ENCODE measurements around the gene STON2.

Gene STON2

GRCh38 chr14:81400202-81400678 lies at the start of gene STON2:
Gene STON2, minus strand, starts transcription at chr14:81400324. Its CDS starts 1,942 bp downstream, at chr14:81398382.
- peak within 1 kb of the TSS in 4 of 11 experiments; percentile 41 to 86 (median 60); a peak in 7 of 22 replicates for H3K27ac ChIP-seq
- peak within 1 kb of the TSS in 3 of 11 experiments; percentile 5 to 47 (median 21); a peak in 4 of 22 replicates for H3K9ac ChIP-seq
- peaks cover 0 to 46% (median 11%) of the 10 kb centered on the region in 10 experiments; a peak in 11 of 20 replicates for H3K4me1 ChIP-seq
- H3K4me3 ChIP-seq: no peak within 1 kb of the TSS
- H3K36me3 ChIP-seq: no peaks in the 10 kb centered on the region; a peak in 1 of 22 replicates
- peaks cover 0 to 86% (median 0%) of the 10 kb centered on the region in 11 experiments; a peak in 7 of 22 replicates for H3K27me3 ChIP-seq
- peaks cover 0 to 8% (median 0%) of the 10 kb centered on the region in 11 experiments; a peak in 3 of 22 replicates for H3K9me3 ChIP-seq (replicated peaks in 1 of 11)
- TF ChIP-seq Cebpa-rat (IDR thresholded peaks at IDR 0.05): no peak
- H4K20me1 ChIP-seq: peaks cover 0 to 7% (median 0%) of the 10 kb centered on the region in 11 experiments; a peak in 2 of 22 replicates
- H3K4me2 ChIP-seq: peak within 1 kb of the TSS in 6 of 11 experiments; percentile 6 to 86 (median 58); a peak in 9 of 22 replicates

- Histone ChIP-seq H3K4me1 (peaks cover 13 to 48% (median 30%) of the 10 kb centered on the region in 10 experiments), H3K27me3 (peaks cover 0 to 68% (median 0%) of the 10 kb centered on the region in 11 experiments; a peak in 6 of 22 replicates), H3K4me2 (peak overlapping the region in 9 of 11 experiments; percentile 64 to 83 (median 76); a peak in 16 of 22 replicates), H3K4me3 (no peak overlapping the region), H3K9ac (no peak overlapping the region), H3K36me3 (no peaks in the 10 kb centered on the region), H4K20me1 (no peaks in the 10 kb centered on the region), H3K9me3 (replicated peaks in 1 of 11) (peaks cover 0 to 14% (median 0%) of the 10 kb centered on the region in 11 experiments; a peak in 4 of 22 replicates), H3K27ac (no peak overlapping the region)
- TF ChIP-seq Cebpa-rat (IDR thresholded peaks at IDR 0.05): no peak
Measured at GRCh38 chr14:81449576-81449975, 49.5 kb upstream of the STON2 start.

GRCh38 chr14:81449114-81449513 lies 49.0 kb upstream of the STON2 start:
- H3K9ac ChIP-seq: no peak overlapping the region

GRCh38 chr14:81447021-81447764 lies 47.1 kb upstream of the STON2 start:
- Histone ChIP-seq H3K27ac (no peak overlapping the region), H3K27me3 (peaks cover 0 to 64% (median 0%) of the 10 kb centered on the region in 11 experiments; a peak in 6 of 22 replicates), H3K36me3 (no peaks in the 10 kb centered on the region), H3K4me3 (no peak overlapping the region), H3K9ac (no peak overlapping the region), H4K20me1 (no peaks in the 10 kb centered on the region), H3K4me2 (no peak overlapping the region), H3K9me3 (replicated peaks in 1 of 11) (peaks cover 0 to 22% (median 11%) of the 10 kb centered on the region in 11 experiments; a peak in 17 of 22 replicates), H3K4me1 (peaks cover 6 to 29% (median 20%) of the 10 kb centered on the region in 10 experiments)
- no peak for TF ChIP-seq Cebpa-rat (IDR thresholded peaks at IDR 0.05)

More at GRCh38 chr14:81449114-81449513, 49.0 kb upstream of the STON2 start:
- Histone ChIP-seq H3K4me3 (no peak overlapping the region), H4K20me1 (no peaks in the 10 kb centered on the region), H3K27me3 (peaks cover 0 to 67% (median 0%) of the 10 kb centered on the region in 11 experiments; a peak in 6 of 22 replicates), H3K4me1 (peaks cover 13 to 43% (median 29%) of the 10 kb centered on the region in 10 experiments), H3K36me3 (no peaks in the 10 kb centered on the region), H3K27ac (no peak overlapping the region), H3K4me2 (peak overlapping the region in 3 of 11 experiments; percentile 75 to 83 (median 82); a peak in 4 of 22 replicates), H3K9me3 (replicated peaks in 1 of 11) (peaks cover 0 to 15% (median 0%) of the 10 kb centered on the region in 11 experiments; a peak in 7 of 22 replicates)
- TF ChIP-seq Cebpa-rat (IDR thresholded peaks at IDR 0.05): no peak

- H3K4me1 ChIP-seq: peaks cover 6 to 24% (median 17%) of the 10 kb centered on the region in 10 experiments
Measured at GRCh38 chr14:81446279-81447007, 46.3 kb upstream of the STON2 start.

GRCh38 chr14:81441626-81442134 lies 41.6 kb upstream of the STON2 start:
- Histone ChIP-seq H3K27ac (no peak overlapping the region), H4K20me1 (no peaks in the 10 kb centered on the region), H3K4me1 (peaks cover 0 to under 1% (median 0%) of the 10 kb centered on the region in 10 experiments; a peak in 1 of 20 replicates), H3K27me3 (peaks cover 19 to 73% (median 24%) of the 10 kb centered on the region in 11 experiments), H3K9ac (no peak overlapping the region), H3K36me3 (no peaks in the 10 kb centered on the region), H3K9me3 (replicated peaks in 1 of 11) (peaks cover 6 to 34% (median 19%) of the 10 kb centered on the region in 11 experiments), H3K4me3 (no peak overlapping the region), H3K4me2 (no peak overlapping the region)
- TF ChIP-seq Cebpa-rat (IDR thresholded peaks at IDR 0.05): no peak

More at GRCh38 chr14:81446279-81447007, 46.3 kb upstream of the STON2 start:
- Histone ChIP-seq H3K9me3 (replicated peaks in 1 of 11) (peaks cover 0 to 22% (median 11%) of the 10 kb centered on the region in 11 experiments; a peak in 17 of 22 replicates), H3K9ac (no peak overlapping the region), H3K4me3 (no peak overlapping the region), H3K27me3 (peaks cover 0 to 68% (median 0%) of the 10 kb centered on the region in 11 experiments; a peak in 6 of 22 replicates), H3K27ac (no peak overlapping the region), H3K4me2 (no peak overlapping the region), H3K36me3 (no peaks in the 10 kb centered on the region), H4K20me1 (no peaks in the 10 kb centered on the region)
- no peak for TF ChIP-seq Cebpa-rat (IDR thresholded peaks at IDR 0.05)

GRCh38 chr14:81440041-81440440 lies 39.9 kb upstream of the STON2 start:
- H3K27me3 ChIP-seq: peaks cover 35 to 78% (median 40%) of the 10 kb centered on the region in 11 experiments
- peaks cover 0 to 6% (median 0%) of the 10 kb centered on the region in 11 experiments; a peak in 1 of 22 replicates for H4K20me1 ChIP-seq
- no peak overlapping the region for H3K27ac ChIP-seq
- peaks cover 0 to 5% (median 0%) of the 10 kb centered on the region in 10 experiments; a peak in 3 of 20 replicates for H3K4me1 ChIP-seq
- H3K4me2 ChIP-seq: no peak overlapping the region
- no peak for TF ChIP-seq Cebpa-rat (IDR thresholded peaks at IDR 0.05)
- no peaks in the 10 kb centered on the region for H3K36me3 ChIP-seq
- H3K4me3 ChIP-seq: no peak overlapping the region
- no peak overlapping the region for H3K9ac ChIP-seq
- H3K9me3 ChIP-seq (replicated peaks in 1 of 11): peaks cover 17 to 39% (median 34%) of the 10 kb centered on the region in 11 experiments

- no peak overlapping the region for H3K9ac ChIP-seq
- no peak for TF ChIP-seq Cebpa-rat (IDR thresholded peaks at IDR 0.05)
- H3K4me1 ChIP-seq: peaks cover 0 to 5% (median 0%) of the 10 kb centered on the region in 10 experiments; a peak in 3 of 20 replicates
- peaks cover 58 to 95% (median 62%) of the 10 kb centered on the region in 11 experiments for H3K27me3 ChIP-seq
- H4K20me1 ChIP-seq: peaks cover 0 to 6% (median 0%) of the 10 kb centered on the region in 11 experiments; a peak in 1 of 22 replicates
- no peak overlapping the region for H3K4me2 ChIP-seq
- H3K36me3 ChIP-seq: no peaks in the 10 kb centered on the region
- no peak overlapping the region for H3K27ac ChIP-seq
- H3K4me3 ChIP-seq: no peak overlapping the region
- peaks cover 13 to 31% (median 22%) of the 10 kb centered on the region in 11 experiments for H3K9me3 ChIP-seq (replicated peaks in 1 of 11)
Measured at GRCh38 chr14:81437244-81437643, 37.1 kb upstream of the STON2 start.

Measured in BLaER1 treated with 17β-estradiol and CSF1 and Interleukin-3, amounts not matched to agents 10 nM and 100 nM (cell line).